Measurements from ENCODE around the gene TCTN1. TPM values are rescaled to one million over a fixed set of nuclear protein-coding genes. Genes with fewer than 3 reads are reported as not detected.

The TCTN1 gene
- polyA plus RNA-seq, 10 donors: 15.6 to 32.4 (median 19.9) TPM

DNA sequence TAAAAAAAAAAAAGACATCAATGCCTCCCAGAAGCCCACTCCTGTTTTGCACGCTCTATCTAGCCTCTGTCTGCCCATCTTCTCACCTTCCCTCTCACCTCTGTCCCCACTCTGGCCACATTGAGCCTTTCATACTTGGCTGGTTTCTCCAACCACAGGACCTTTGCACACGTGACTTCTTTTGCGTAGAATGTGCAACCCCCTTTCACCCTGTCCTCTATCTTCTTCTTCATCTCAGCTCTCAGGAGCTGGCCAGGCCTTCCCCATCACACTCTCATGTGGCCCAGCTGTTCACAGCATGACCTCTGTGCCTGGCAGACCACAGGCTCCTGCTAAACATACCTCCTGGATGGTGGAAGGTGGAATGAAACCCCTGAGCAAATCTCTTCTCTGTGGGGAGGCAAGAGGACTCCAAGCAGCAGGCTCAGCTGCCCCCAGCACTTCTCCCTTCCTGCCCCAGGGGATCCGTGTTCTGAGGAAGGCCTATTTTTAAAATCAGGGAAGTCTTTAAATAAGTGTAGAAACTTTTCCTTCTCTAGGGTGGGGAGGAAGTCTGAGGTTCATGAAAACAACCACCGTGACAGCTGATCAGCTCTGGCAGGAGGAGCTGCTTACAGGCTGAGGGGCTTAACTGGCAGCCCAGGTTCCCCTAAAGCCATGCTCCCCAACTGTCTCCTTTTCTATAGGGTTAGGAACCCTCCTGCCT, 63.4 kb downstream of the TCTN1 start:
- DNase-seq: peak in 1 of 3 donors; percentile 42

DNA sequence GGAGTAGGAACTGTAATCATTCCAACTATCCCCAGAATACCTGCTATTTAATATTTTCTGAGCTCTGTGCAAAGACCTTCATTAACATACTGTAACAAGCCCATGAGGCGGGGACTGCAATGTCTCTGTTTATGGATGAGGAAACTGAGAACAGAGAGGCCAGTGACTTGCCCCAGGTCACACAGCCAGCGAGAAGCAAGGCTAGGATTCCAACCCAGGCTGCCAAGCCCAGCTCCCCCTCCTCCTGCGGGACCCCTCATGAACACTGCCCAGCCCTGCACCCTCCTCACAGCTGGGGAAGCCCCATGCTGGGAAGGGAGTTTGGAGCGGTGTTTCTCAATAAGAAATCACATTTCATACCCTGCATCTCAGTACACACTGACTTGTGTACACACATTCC, 64.1 kb downstream of the TCTN1 start:
- DNase-seq: no peak

GRCh38 chr12:110679201-110679600, 65.3 kb downstream of the TCTN1 start:
- no peak for DNase-seq

DNA sequence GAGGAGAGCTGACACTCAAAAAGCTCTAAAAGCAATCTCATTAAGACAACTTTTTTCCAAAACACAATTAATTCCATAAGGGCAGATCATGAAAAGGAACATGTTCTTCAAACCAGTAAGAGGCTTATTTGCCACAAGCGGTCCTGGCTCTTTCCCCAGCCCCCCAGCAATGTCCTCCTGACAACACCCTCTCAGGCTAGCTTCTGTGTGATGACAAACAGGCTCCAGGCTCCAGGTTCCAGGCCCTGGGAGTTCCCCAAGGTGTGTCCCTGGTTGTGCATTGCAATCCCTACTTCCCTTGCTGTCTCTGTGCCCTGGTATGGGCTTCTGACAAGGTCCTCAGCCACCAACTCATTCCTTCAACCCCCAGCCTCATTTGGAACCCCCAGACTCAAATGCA, 66.1 kb downstream of the TCTN1 start:
- no peak for DNase-seq

DNA sequence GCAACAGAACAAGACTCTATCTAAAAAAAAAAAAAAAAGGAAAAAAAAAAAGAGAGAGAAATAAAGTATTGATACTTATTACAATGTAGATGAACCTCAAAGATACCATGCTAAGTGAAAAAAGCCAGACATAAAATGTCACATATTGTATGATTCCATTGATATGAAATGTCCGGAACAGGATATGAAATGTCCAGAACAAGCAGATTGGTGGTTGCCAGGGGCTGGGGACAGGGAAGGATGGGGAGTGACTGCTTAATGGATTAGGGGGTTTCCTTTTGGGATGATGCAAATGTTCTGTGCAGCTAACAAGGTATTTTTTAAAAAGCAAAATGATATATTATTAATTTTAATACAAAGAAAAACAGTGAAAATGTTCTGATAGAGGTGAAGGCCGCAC, 70.0 kb downstream of the TCTN1 start:
- no peak for DNase-seq

- peak in 1 of 3 donors; percentile 17 for DNase-seq
Measured at GRCh38 chr12:110684312-110684836, 70.4 kb downstream of the TCTN1 start.

DNA sequence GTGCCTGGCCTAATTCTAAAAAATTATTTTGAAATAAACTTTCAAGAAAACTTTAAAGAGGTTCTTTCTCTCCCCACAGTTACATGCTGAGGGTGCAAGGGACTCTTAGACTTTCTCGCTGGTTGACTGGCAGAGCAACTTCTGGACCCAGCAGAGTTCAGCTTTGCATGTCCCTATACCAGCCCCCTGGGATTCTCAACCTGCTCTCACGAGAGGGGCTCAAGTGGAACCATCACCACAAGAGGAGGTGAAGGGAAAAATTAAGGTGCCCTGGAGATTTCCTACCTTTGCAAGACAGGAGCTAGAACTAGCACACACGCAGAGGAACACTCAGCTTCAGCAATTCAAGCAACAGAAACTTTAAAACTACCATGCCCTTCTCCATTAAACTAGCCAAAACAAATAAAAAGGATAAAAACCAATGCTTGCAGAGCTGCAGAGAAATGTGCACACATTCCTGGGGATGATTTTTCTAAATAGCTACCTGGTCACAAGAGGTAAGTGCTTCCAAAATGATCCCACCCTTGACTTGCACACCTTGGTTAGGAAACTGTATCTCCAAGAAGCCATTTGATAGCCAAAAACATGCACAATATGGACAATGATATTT, 72.5 kb downstream of the TCTN1 start:
- no peak for DNase-seq

- DNase-seq: no peak
Measured at GRCh38 chr12:110687396-110688169, 73.7 kb downstream of the TCTN1 start.

GRCh38 chr12:110688446-110689280, 74.7 kb downstream of the TCTN1 start, which contains the start of gene HVCN1:
Gene HVCN1 (minus strand): TSS chr12:110689115. CDS start chr12:110683245, 5,870 bp downstream.
- DNase-seq: no peak

- peak; percentile 13 to 88 (median 64) for DNase-seq
Measured at GRCh38 chr12:110689281-110690126, 75.6 kb downstream of the TCTN1 start.

- no peak for DNase-seq
Measured at GRCh38 chr12:110690127-110690430, 76.2 kb downstream of the TCTN1 start.

- peak in 1 of 3 donors; percentile 33 for DNase-seq
Measured at GRCh38 chr12:110693731-110694130, 79.8 kb downstream of the TCTN1 start.

DNA sequence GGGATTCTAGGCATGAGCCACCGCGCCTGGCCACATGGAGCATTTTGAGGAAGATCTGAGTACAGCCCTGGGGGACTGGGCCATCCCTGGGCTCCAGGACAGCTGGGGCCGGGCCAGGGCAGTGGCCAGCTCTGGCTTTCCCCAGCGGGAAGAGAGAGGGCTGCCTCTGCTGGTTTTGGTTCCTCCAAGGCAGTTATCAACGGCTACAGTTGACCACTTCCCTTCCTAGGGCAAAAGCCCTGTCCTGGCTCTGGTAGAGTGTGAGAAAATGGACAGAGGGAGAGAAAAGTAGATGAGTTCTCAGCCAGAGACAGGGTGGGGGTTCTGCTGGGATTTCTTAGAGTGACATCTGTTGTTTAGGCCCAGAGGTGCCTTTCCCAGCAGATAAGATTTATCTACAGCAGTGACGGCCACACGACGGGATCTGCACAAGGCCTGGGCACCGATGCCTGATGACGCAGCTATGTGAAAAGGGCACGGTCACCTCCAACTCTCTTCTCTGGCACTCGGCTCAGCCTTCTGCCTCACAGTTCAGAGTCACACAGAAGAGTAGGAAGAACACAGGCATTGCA, 80.5 kb downstream of the TCTN1 start:
- DNase-seq: peak in 1 of 3 donors; percentile 29

DNA sequence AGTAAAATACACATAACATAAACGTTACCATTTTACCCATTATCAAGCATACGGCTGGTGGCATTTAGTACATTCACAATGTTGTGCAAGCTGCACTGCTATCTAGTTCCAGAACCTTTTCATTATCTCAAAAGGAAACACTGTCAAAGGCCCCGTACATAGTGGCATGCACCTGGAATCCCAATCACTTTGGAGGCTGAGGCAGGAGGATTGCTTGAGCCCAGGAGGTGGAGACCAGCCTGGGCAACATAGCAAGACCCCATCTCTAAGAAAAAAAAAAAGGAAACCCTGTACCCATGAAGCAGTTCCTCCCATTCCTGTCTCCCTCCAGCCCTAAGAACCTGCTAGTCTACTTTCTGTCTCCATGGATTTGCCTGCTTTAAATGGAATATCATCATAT, 82.4 kb downstream of the TCTN1 start:
- DNase-seq: no peak

DNA sequence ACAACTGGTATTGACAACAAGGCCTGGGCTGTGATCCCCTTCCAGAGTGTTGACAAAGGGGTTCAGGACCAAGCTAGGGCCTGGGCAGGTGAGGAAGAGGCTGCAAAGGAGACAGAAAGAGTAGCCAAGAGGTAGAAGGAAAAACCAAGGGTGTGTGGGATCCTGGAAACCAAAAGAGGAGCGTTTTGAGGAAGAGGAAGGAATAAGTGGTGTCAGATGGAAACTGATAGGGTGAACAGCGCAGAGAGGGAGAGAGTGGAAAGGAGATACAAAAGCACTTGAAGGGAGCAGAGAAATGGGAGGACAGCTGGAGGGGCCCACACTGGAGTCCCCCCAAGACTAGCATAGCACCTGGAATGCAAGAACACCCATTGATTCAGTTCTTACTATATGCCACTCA, 83.3 kb downstream of the TCTN1 start:
- no peak for DNase-seq

- peak; percentile 30 to 90 (median 75) for DNase-seq
Measured at GRCh38 chr12:110698171-110698902, 84.4 kb downstream of the TCTN1 start.

Data from muscle of back (tissue), 11 donors.